HG02642 (cell line): Measurements from ENCODE around the gene SYCN.

Source experiments
- ATAC-seq: cut with Tn5 transposase; IDR thresholded peaks from one replicate; pipeline ENCODE4 v1.9.1; 2021; ENCODE audit warnings: mild to moderate bottlenecking; ENCODE audit not compliant: unreplicated experiment, poor library complexity

The SYCN gene

GRCh38 chr19:39173502-39173991, 30.5 kb downstream of the SYCN start:
- no peak for ATAC-seq

- no peak for ATAC-seq
Observed at GRCh38 chr19:39172700-39173501, 31.2 kb downstream of the SYCN start.

- no peak for ATAC-seq
Observed at GRCh38 chr19:39171479-39172465, 32.3 kb downstream of the SYCN start.

- no peak for ATAC-seq
Observed at GRCh38 chr19:39170386-39171231, 33.5 kb downstream of the SYCN start.

GRCh38 chr19:39169143-39169810, 34.8 kb downstream of the SYCN start:
- ATAC-seq, result no peak

GRCh38 chr19:39168258-39169142, 35.6 kb downstream of the SYCN start:
- ATAC-seq, result no peak

GRCh38 chr19:39167461-39168257, 36.4 kb downstream of the SYCN start:
- ATAC-seq, result no peak

GRCh38 chr19:39166571-39167391, 37.3 kb downstream of the SYCN start:
- no peak for ATAC-seq

GRCh38 chr19:39165857-39166256, 38.2 kb downstream of the SYCN start:
- ATAC-seq, result no peak

- no peak for ATAC-seq
Observed at GRCh38 chr19:39164289-39164688, 39.8 kb downstream of the SYCN start.

GRCh38 chr19:39163621-39164020, 40.4 kb downstream of the SYCN start:
- ATAC-seq, result no peak

- no peak for ATAC-seq
Observed at GRCh38 chr19:39162441-39163043, 41.5 kb downstream of the SYCN start.

GRCh38 chr19:39160889-39161672, 43.0 kb downstream of the SYCN start:
- ATAC-seq, result no peak

GRCh38 chr19:39160523-39160861, 43.6 kb downstream of the SYCN start:
- no peak for ATAC-seq

- ATAC-seq, result no peak
Observed at GRCh38 chr19:39158646-39159260, 45.3 kb downstream of the SYCN start.

GRCh38 chr19:39157997-39158389, 46.1 kb downstream of the SYCN start:
- no peak for ATAC-seq
